ENCODE data around the gene SLC30A10. TPM values are rescaled to one million over a fixed set of nuclear protein-coding genes. Genes with fewer than 3 reads are reported as not detected.
"Not testable (repeated sequence)": the region's sequence is repeated elsewhere in the genome, so short reads cannot be mapped to it uniquely, and the experiment has no call there.

The SLC30A10 gene
- total RNA-seq, result not detected

DNA sequence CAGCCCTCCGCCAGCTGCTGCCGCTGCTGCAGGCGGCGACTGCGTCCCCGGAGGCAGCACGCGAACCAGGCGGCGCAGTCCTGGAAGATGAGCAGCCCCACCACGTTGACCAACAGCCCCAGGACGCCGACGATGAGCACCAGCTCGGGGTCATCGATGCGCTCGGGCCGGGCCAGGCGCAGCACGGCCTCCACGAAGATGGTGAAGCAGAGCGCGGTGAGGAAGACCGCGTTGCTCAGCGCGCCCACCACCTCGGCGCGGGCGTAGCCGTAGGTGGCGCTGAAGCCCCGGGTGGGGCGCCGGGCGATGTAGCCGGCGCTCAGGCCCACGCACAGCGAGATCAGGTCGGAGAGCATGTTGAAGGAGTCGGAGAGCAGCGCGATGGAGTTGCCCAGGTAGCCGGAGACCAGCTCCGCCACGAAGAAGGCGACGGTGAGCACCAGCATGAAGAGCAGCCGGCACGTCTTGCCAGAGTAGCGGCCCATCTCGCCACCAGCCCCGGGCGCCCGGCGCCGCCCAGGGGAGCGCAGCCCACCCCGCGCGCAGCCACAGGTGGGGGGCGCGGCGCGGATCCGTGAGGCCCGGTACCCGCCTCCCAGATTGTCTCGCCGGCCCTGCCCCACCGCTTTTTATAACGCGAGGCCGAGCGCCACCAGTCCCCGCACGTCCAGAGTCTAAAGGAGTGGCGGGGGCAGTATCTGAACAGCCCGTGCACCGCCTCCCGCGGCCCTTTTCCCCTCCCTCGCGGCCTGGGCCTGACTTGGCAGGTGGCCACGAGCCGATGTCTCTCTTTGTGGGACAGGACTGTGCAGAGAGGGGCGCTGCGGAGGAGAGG is at the start of gene SLC30A10:
SLC30A10 (minus strand) TSS at position 602 of the 835 bp plus-strand sequence; CDS start at position 485, 117 bp downstream.
- H3K27ac Mint-ChIP-seq, result no peak within 1 kb of the TSS
- no peaks in the 10 kb centered on the region for H3K9me3 Mint-ChIP-seq
- H3K4me1 Mint-ChIP-seq, result peaks cover 3% of the 10 kb centered on the region
- peak; percentile 12 for DNase-seq
- H3K4me3 Mint-ChIP-seq, result peak within 1 kb of the TSS; percentile 67
- H3K36me3 Mint-ChIP-seq, result no peaks in the 10 kb centered on the region
- peaks cover 52% of the 10 kb centered on the region for H3K27me3 Mint-ChIP-seq

- DNase-seq, result no peak
Measured at GRCh38 chr1:219973213-219973612, 44.9 kb upstream of the SLC30A10 start.

DNA sequence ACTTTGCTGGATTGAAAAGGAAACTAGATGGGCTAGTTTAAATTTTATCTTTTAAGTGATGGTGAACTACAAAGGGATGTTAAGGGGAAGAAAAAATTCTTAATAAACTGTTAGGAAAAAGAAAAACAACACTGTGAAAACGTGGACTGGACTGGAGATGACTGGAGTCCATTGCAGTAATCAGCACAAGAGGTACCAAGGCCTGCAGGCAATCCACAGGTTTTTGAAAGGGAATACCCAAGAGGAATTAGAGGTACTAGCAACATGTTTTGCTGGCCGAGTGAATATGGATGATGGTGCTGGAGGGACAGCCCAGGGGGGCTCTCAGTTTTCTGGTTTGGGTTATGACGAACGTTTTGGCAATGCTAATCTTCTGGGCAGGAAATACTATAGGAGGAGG is 39.0 kb upstream of the SLC30A10 start:
- H3K4me3 Mint-ChIP-seq, result no peak overlapping the region
- H3K27me3 Mint-ChIP-seq, result no peaks in the 10 kb centered on the region
- DNase-seq, result no peak
- peaks cover 5% of the 10 kb centered on the region for H3K4me1 Mint-ChIP-seq
- H3K27ac Mint-ChIP-seq, result no peak overlapping the region
- peaks cover 32% of the 10 kb centered on the region for H3K36me3 Mint-ChIP-seq
- no peaks in the 10 kb centered on the region for H3K9me3 Mint-ChIP-seq

More at GRCh38 chr1:219973213-219973612, 44.9 kb upstream of the SLC30A10 start:
- no peak overlapping the region for H3K4me3 Mint-ChIP-seq
- H3K9me3 Mint-ChIP-seq, result no peaks in the 10 kb centered on the region
- H3K27me3 Mint-ChIP-seq, result no peaks in the 10 kb centered on the region
- H3K36me3 Mint-ChIP-seq, result peaks cover 32% of the 10 kb centered on the region
- no peak overlapping the region for H3K27ac Mint-ChIP-seq
- no peaks in the 10 kb centered on the region for H3K4me1 Mint-ChIP-seq

GRCh38 chr1:219966071-219966349 is 37.7 kb upstream of the SLC30A10 start:
- no peaks in the 10 kb centered on the region for H3K27me3 Mint-ChIP-seq
- peaks cover 29% of the 10 kb centered on the region for H3K36me3 Mint-ChIP-seq
- H3K9me3 Mint-ChIP-seq, result no peaks in the 10 kb centered on the region
- DNase-seq, result no peak
- H3K4me3 Mint-ChIP-seq, result no peak overlapping the region
- H3K4me1 Mint-ChIP-seq, result peaks cover 5% of the 10 kb centered on the region
- H3K27ac Mint-ChIP-seq, result no peak overlapping the region

DNA sequence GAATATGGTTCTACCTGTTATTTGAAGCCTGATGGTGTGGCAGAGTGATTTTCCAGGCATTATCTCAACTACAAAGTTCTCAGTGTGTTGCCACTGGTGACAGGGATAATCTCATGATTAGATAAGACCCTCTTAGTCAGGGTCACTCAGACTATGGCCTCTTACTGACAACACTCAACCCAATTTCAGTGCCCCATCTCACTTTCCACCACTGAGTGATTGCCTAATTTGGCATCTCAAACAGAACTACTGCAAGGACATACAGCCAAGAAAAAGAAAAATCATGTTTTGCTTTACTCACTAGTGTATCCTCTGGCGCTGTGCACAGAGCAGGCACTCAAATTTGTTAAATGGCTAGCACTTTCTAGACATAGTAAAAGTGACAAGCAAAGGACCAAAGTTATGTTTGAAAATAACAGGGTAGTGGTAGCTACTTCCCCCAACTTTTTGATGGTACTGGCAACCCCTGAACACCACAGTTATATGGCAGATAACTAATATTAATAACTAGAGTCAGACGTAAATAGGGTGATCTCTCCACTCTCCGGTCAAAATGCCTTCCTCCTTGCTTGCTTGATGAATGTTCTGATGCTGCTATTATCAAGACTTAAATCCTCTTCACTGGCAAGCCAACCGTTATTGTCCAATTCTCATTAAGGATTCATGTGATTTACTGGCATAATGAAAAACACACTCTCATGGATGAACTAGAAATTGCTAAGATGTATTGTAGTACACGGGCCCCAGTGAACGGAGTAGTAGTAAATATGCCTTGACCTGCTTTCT is 37.1 kb upstream of the SLC30A10 start:
- H3K9me3 Mint-ChIP-seq, result no peaks in the 10 kb centered on the region
- no peak overlapping the region for H3K4me3 Mint-ChIP-seq
- H3K36me3 Mint-ChIP-seq, result peaks cover 28% of the 10 kb centered on the region
- peaks cover 5% of the 10 kb centered on the region for H3K4me1 Mint-ChIP-seq
- DNase-seq, result no peak
- H3K27ac Mint-ChIP-seq, result no peak overlapping the region
- no peaks in the 10 kb centered on the region for H3K27me3 Mint-ChIP-seq

- DNase-seq, result no peak
- Mint-ChIP-seq H3K27ac (no peak overlapping the region), H3K36me3 (peaks cover 16% of the 10 kb centered on the region), H3K4me1 (peaks cover 5% of the 10 kb centered on the region), H3K9me3 (no peaks in the 10 kb centered on the region), H3K27me3 (no peaks in the 10 kb centered on the region), H3K4me3 (no peak overlapping the region)
Measured at GRCh38 chr1:219963432-219963831, 35.1 kb upstream of the SLC30A10 start.

GRCh38 chr1:219961684-219962083 is 33.3 kb upstream of the SLC30A10 start:
- no peaks in the 10 kb centered on the region for H3K4me1 Mint-ChIP-seq

GRCh38 chr1:219959540-219960203 is 31.3 kb upstream of the SLC30A10 start:
- H3K36me3 Mint-ChIP-seq, result no peaks in the 10 kb centered on the region
- no peaks in the 10 kb centered on the region for H3K9me3 Mint-ChIP-seq
- H3K27me3 Mint-ChIP-seq, result no peaks in the 10 kb centered on the region
- no peak overlapping the region for H3K27ac Mint-ChIP-seq
- DNase-seq, result no peak
- no peaks in the 10 kb centered on the region for H3K4me1 Mint-ChIP-seq
- no peak overlapping the region for H3K4me3 Mint-ChIP-seq

More at GRCh38 chr1:219961684-219962083, 33.3 kb upstream of the SLC30A10 start:
- Mint-ChIP-seq H3K27ac (no peak overlapping the region), H3K9me3 (no peaks in the 10 kb centered on the region), H3K4me3 (no peak overlapping the region), H3K36me3 (no peaks in the 10 kb centered on the region), H3K27me3 (no peaks in the 10 kb centered on the region)
- DNase-seq, result no peak

GRCh38 chr1:219958875-219959417 is 30.6 kb upstream of the SLC30A10 start:
- DNase-seq, result no peak
- Mint-ChIP-seq H3K27me3 (no peaks in the 10 kb centered on the region), H3K4me1 (no peaks in the 10 kb centered on the region), H3K9me3 (no peaks in the 10 kb centered on the region), H3K27ac (no peak overlapping the region), H3K4me3 (no peak overlapping the region), H3K36me3 (no peaks in the 10 kb centered on the region)

GRCh38 chr1:219954736-219955421 is 26.5 kb upstream of the SLC30A10 start:
- no peak overlapping the region for H3K27ac Mint-ChIP-seq
- DNase-seq, result no peak
- H3K9me3 Mint-ChIP-seq, result no peaks in the 10 kb centered on the region
- H3K4me1 Mint-ChIP-seq, result no peaks in the 10 kb centered on the region
- H3K36me3 Mint-ChIP-seq, result no peaks in the 10 kb centered on the region
- no peaks in the 10 kb centered on the region for H3K27me3 Mint-ChIP-seq
- H3K4me3 Mint-ChIP-seq, result no peak overlapping the region

GRCh38 chr1:219954052-219954451 is 25.7 kb upstream of the SLC30A10 start:
- Mint-ChIP-seq H3K9me3 (no peaks in the 10 kb centered on the region), H3K4me1 (no peaks in the 10 kb centered on the region), H3K4me3 (no peak overlapping the region), H3K36me3 (no peaks in the 10 kb centered on the region), H3K27ac (no peak overlapping the region), H3K27me3 (no peaks in the 10 kb centered on the region)
- DNase-seq, result no peak

- no peak overlapping the region for H3K27ac Mint-ChIP-seq
- no peak for DNase-seq
- no peaks in the 10 kb centered on the region for H3K36me3 Mint-ChIP-seq
- no peaks in the 10 kb centered on the region for H3K4me1 Mint-ChIP-seq
- H3K9me3 Mint-ChIP-seq, result no peaks in the 10 kb centered on the region
- no peak overlapping the region for H3K4me3 Mint-ChIP-seq
- no peaks in the 10 kb centered on the region for H3K27me3 Mint-ChIP-seq
Measured at GRCh38 chr1:219952361-219952760, 24.0 kb upstream of the SLC30A10 start.

DNA sequence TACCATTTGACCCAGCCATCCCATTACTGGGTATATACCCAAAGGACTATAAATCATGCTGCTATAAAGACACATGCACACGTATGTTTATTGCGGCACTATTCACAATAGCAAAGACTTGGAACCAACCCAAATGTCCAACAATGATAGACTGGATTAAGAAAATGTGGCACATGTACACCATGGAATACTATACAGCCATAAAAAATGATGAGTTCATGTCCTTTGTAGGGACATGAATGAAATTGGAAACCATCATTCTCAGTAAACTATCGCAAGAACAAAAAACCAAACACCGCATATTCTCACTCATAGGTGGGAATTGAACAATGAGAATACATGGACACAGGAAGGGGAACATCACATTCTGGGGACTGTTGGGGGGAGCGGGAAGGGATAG is 20.9 kb upstream of the SLC30A10 start:
- peaks cover 12% of the 10 kb centered on the region for H3K27me3 Mint-ChIP-seq
- DNase-seq, H3K27ac Mint-ChIP-seq, H3K9me3 Mint-ChIP-seq, H3K4me3 Mint-ChIP-seq, H3K36me3 Mint-ChIP-seq, H3K4me1 Mint-ChIP-seq: not testable (repeated sequence)

GRCh38 chr1:219948766-219949165 is 20.4 kb upstream of the SLC30A10 start:
- not testable (repeated sequence) for DNase-seq, H3K36me3 Mint-ChIP-seq, H3K4me1 Mint-ChIP-seq, H3K27ac Mint-ChIP-seq, H3K9me3 Mint-ChIP-seq, H3K4me3 Mint-ChIP-seq
- peaks cover 14% of the 10 kb centered on the region for H3K27me3 Mint-ChIP-seq
